SK-N-MC (cell line): ENCODE measurements around the gene OR51G2.
"Not testable (repeated sequence)": the region's sequence is repeated elsewhere in the genome, so short reads cannot be mapped to it uniquely, and the experiment has no call there.

ENCODE experiments used
- DNase-seq: peaks from one replicate; pipeline ENCODE4 v3.0.0-alpha.2; 2011; ENCODE audit warnings: low read depth, low spot score
- H3K27ac ChIP-seq: fragments of 200-600 bp; sonication (generic); 2 replicates; pipeline ENCODE4 v1.5.1; 2016; ENCODE audit warnings: mixed run types
- H3K36me3 ChIP-seq: fragments of 200-600 bp; sonication (generic); 2 replicates; pipeline ENCODE4 v1.6.1; 2017; ENCODE audit warnings: antibody characterized with exemption, low read length, mixed read lengths; ENCODE audit not compliant: insufficient read depth
- H3K4me3 ChIP-seq: fragments of 200-600 bp; sonication (generic); 2 replicates; pipeline ENCODE4 v1.5.1; 2016
- H3K9ac ChIP-seq: fragments of 200-600 bp; sonication (generic); 2 replicates; pipeline ENCODE4 v1.8.0; 2017; ENCODE audit warnings: mixed run types, mixed read lengths; ENCODE audit not compliant: insufficient read length
- H3K9me3 ChIP-seq: fragments of 200-600 bp; sonication (generic); 2 replicates; pipeline ENCODE4 v1.6.1; 2017; ENCODE audit warnings: low read depth, mild to moderate bottlenecking, antibody characterized with exemption, low read length, moderate library complexity, mixed read lengths
- EZH2 ChIP-seq: fragments of 200-600 bp; sonication (generic); IDR thresholded peaks from one replicate; pipeline ENCODE4 v1.6.1; 2017; ENCODE audit warnings: antibody characterized with exemption
- FOXP2 ChIP-seq: optimal IDR thresholded peaks from 2 replicates; pipeline ENCODE3; 2011; ENCODE audit warnings: mild to moderate bottlenecking, moderate library complexity; ENCODE audit not compliant: insufficient read depth; ENCODE audit errors: extremely low read length, control extremely low read depth
- POLR2AphosphoS5 ChIP-seq: IDR thresholded peaks from 2 replicates; pipeline ENCODE4 v1.6.1; 2012; ENCODE audit warnings: mild to moderate bottlenecking, low read depth, low read length, borderline replicate concordance

OR51G2 gene

GRCh38 chr11:4919250-4919649 lies at the start of gene OR51G2:
Gene OR51G2, minus strand, starts transcription at chr11:4919350. Its CDS starts 3,687 bp downstream, at chr11:4915663.
- Histone ChIP-seq H3K36me3 (no peaks in the 10 kb centered on the region), H3K9me3 (no peaks in the 10 kb centered on the region), H3K4me3 (no peak within 1 kb of the TSS), H3K27ac (no peak within 1 kb of the TSS), H3K9ac (no peak within 1 kb of the TSS)
- TF ChIP-seq FOXP2 (no peak), EZH2 (no peak), POLR2AphosphoS5 (no peak)
- no peak for DNase-seq

GRCh38 chr11:4962816-4963215 lies 43.7 kb upstream of the OR51G2 start:
- Histone ChIP-seq H3K9ac (no peak overlapping the region), H3K27ac (no peak overlapping the region), H3K9me3 (no peaks in the 10 kb centered on the region), H3K36me3 (no peaks in the 10 kb centered on the region), H3K4me3 (no peak overlapping the region)
- TF ChIP-seq EZH2 (no peak), POLR2AphosphoS5 (no peak), FOXP2 (no peak)
- no peak for DNase-seq

GRCh38 chr11:4960877-4961276 lies 41.7 kb upstream of the OR51G2 start:
- DNase-seq = no peak
- H3K4me3 ChIP-seq = no peak overlapping the region
- no peaks in the 10 kb centered on the region for H3K36me3 ChIP-seq
- TF ChIP-seq FOXP2 (no peak), POLR2AphosphoS5 (no peak), EZH2 (no peak)
- H3K9me3 ChIP-seq = no peaks in the 10 kb centered on the region
- H3K27ac ChIP-seq = no peak overlapping the region
- no peak overlapping the region for H3K9ac ChIP-seq

- Histone ChIP-seq H3K9ac (no peak overlapping the region), H3K27ac (no peak overlapping the region), H3K36me3 (no peaks in the 10 kb centered on the region), H3K4me3 (no peak overlapping the region), H3K9me3 (no peaks in the 10 kb centered on the region)
- TF ChIP-seq POLR2AphosphoS5 (no peak), FOXP2 (no peak), EZH2 (no peak)
- DNase-seq = no peak
Measured at GRCh38 chr11:4957396-4957795, 38.2 kb upstream of the OR51G2 start.

GRCh38 chr11:4955613-4956012 lies 36.5 kb upstream of the OR51G2 start, which contains the start of gene OR51A2:
Gene OR51A2, minus strand, starts transcription at chr11:4955713. Its CDS starts 0 bp downstream, at chr11:4955713.
- not testable (repeated sequence) for H3K9me3 ChIP-seq, DNase-seq, H3K36me3 ChIP-seq, H3K27ac ChIP-seq, H3K9ac ChIP-seq, H3K4me3 ChIP-seq

- Histone ChIP-seq H3K36me3 (no peaks in the 10 kb centered on the region), H3K27ac (no peak within 1 kb of the TSS), H3K9me3 (no peaks in the 10 kb centered on the region), H3K4me3 (no peak within 1 kb of the TSS), H3K9ac (no peak within 1 kb of the TSS)
- TF ChIP-seq POLR2AphosphoS5 (no peak), EZH2 (no peak), FOXP2 (no peak)
- no peak for DNase-seq
Measured at GRCh38 chr11:4947505-4947904, 28.4 kb upstream of the OR51G2 start, which contains the start of gene OR51A4. Gene OR51A4, minus strand, starts transcription at chr11:4947605. Its CDS starts 505 bp downstream, at chr11:4947100.

GRCh38 chr11:4936745-4937144 lies 17.6 kb upstream of the OR51G2 start:
- Histone ChIP-seq H3K27ac (no peak overlapping the region), H3K9ac (no peak overlapping the region), H3K4me3 (no peak overlapping the region), H3K36me3 (no peaks in the 10 kb centered on the region), H3K9me3 (no peaks in the 10 kb centered on the region)
- no peak for TF ChIP-seq EZH2
- TF ChIP-seq FOXP2 = no peak
- TF ChIP-seq POLR2AphosphoS5 = no peak
- DNase-seq = no peak

- H3K9me3 ChIP-seq = no peaks in the 10 kb centered on the region
- DNase-seq = no peak
- no peaks in the 10 kb centered on the region for H3K36me3 ChIP-seq
- H3K9ac ChIP-seq = no peak overlapping the region
- no peak overlapping the region for H3K4me3 ChIP-seq
- no peak overlapping the region for H3K27ac ChIP-seq
- TF ChIP-seq FOXP2 = no peak
- no peak for TF ChIP-seq POLR2AphosphoS5
- TF ChIP-seq EZH2 = no peak
Measured at GRCh38 chr11:4932751-4933150, 13.6 kb upstream of the OR51G2 start.

GRCh38 chr11:4926608-4927007 lies 7.5 kb upstream of the OR51G2 start:
- Histone ChIP-seq H3K36me3 (no peaks in the 10 kb centered on the region), H3K27ac (no peak overlapping the region), H3K4me3 (no peak overlapping the region), H3K9me3 (no peaks in the 10 kb centered on the region), H3K9ac (no peak overlapping the region)
- no peak for TF ChIP-seq EZH2
- no peak for TF ChIP-seq POLR2AphosphoS5
- TF ChIP-seq FOXP2 = no peak
- no peak for DNase-seq

- no peak within 1 kb of the TSS for H3K4me3 ChIP-seq
- TF ChIP-seq POLR2AphosphoS5 = no peak
- no peak for TF ChIP-seq FOXP2
- no peak for TF ChIP-seq EZH2
- no peaks in the 10 kb centered on the region for H3K36me3 ChIP-seq
- no peak within 1 kb of the TSS for H3K27ac ChIP-seq
- DNase-seq = no peak
- no peaks in the 10 kb centered on the region for H3K9me3 ChIP-seq
- no peak within 1 kb of the TSS for H3K9ac ChIP-seq
Measured at GRCh38 chr11:4924239-4924638, 5.1 kb upstream of the OR51G2 start, which contains the start of gene OR51G1. Gene OR51G1, minus strand, starts transcription at chr11:4924339. Its CDS starts 0 bp downstream, at chr11:4924339.
